Keratinocyte (primary cell): ENCODE data around the gene MRPL32. TPM values are rescaled to one million over a fixed set of nuclear protein-coding genes. Genes with fewer than 3 reads are reported as not detected.

Experiments
- DNase-seq: peaks from one replicate; pipeline ENCODE4 v3.0.0-alpha.2; 2011; ENCODE audit warnings: low read depth, missing footprints, low spot score
- FAIRE-seq: peaks from 2 replicates; lab custom pipeline; 2011; peaks lifted over from hg19 to GRCh38; lab: Jason Lieb, UNC
- H2AFZ ChIP-seq: 2 replicates; pipeline ENCODE4 v1.6.0; 2012; ENCODE audit warnings: low read length, control low read depth, inconsistent platforms; ENCODE audit not compliant: control insufficient read depth
- H3K27ac ChIP-seq: 2 replicates; pipeline ENCODE4 v1.5.1; 2011; ENCODE audit warnings: low read length; ENCODE audit not compliant: control insufficient read depth, insufficient read depth
- H3K27me3 ChIP-seq: 3 replicates; pipeline ENCODE4 v1.6.0; 2011; ENCODE audit warnings: low read length; ENCODE audit not compliant: control insufficient read depth, insufficient read depth; ENCODE audit errors: extremely low read depth
- H3K36me3 ChIP-seq, 2 experiments: 2 replicates in 1 of 2; 3 replicates in 1 of 2; pipeline ENCODE4 v1.5.1; 2011; ENCODE audit warnings: low read length in 2 of 2, mild to moderate bottlenecking in 1 of 2; ENCODE audit not compliant: control insufficient read depth in 2 of 2, insufficient read depth in 2 of 2; ENCODE audit errors: extremely low read depth in 1 of 2
- H3K4me1 ChIP-seq: 3 replicates; pipeline ENCODE4 v1.5.1; 2011; ENCODE audit warnings: low read length; ENCODE audit not compliant: control insufficient read depth, insufficient read depth; ENCODE audit errors: extremely low read depth
- H3K4me2 ChIP-seq: 3 replicates; pipeline ENCODE4 v1.6.0; 2011; ENCODE audit warnings: low read depth, low read length; ENCODE audit not compliant: control insufficient read depth, insufficient read depth; ENCODE audit errors: extremely low read depth
- H3K4me3 ChIP-seq, 3 experiments: fragments of 200-600 bp in 1 of 3; sonication (generic) in 1 of 3; 2 replicates in 2 of 3; 3 replicates in 1 of 3; pipeline ENCODE4 v1.5.1; 2011 to 2016; ENCODE audit warnings: low read length in 3 of 3, mild to moderate bottlenecking in 3 of 3, control low read depth in 2 of 3, inconsistent platforms in 1 of 3, low read depth in 1 of 3, mixed read lengths in 1 of 3, mixed run types in 1 of 3, moderate library complexity in 1 of 3; ENCODE audit not compliant: control insufficient read depth in 2 of 3, insufficient read depth in 2 of 3; ENCODE audit errors: extremely low read depth in 1 of 3
- H3K79me2 ChIP-seq: 2 replicates; pipeline ENCODE4 v1.6.0; 2012; ENCODE audit warnings: low read length; ENCODE audit not compliant: control insufficient read depth, insufficient read depth
- H3K9ac ChIP-seq: 3 replicates; pipeline ENCODE4 v1.6.0; 2011; ENCODE audit warnings: low read length; ENCODE audit not compliant: control insufficient read depth, insufficient read depth; ENCODE audit errors: extremely low read depth
- H3K9me1 ChIP-seq: 3 replicates; pipeline ENCODE4 v1.6.0; 2011; ENCODE audit warnings: low read length; ENCODE audit not compliant: control insufficient read depth, insufficient read depth; ENCODE audit errors: extremely low read depth
- H3K9me3 ChIP-seq: 2 replicates; pipeline ENCODE4 v1.5.1; 2012; ENCODE audit warnings: low read depth, low read length; ENCODE audit not compliant: control insufficient read depth
- H4K20me1 ChIP-seq: 3 replicates; pipeline ENCODE4 v1.6.0; 2011; ENCODE audit warnings: low read length; ENCODE audit not compliant: control insufficient read depth, insufficient read depth; ENCODE audit errors: extremely low read depth
- CTCF ChIP-seq, 3 experiments: IDR thresholded peaks in 1 of 3; conservative IDR thresholded peaks in 1 of 3; optimal IDR thresholded peaks in 1 of 3; 2 replicates in 2 of 3; 3 replicates in 1 of 3; pipeline versions ENCODE3 to v1.5.1; 2011; ENCODE audit warnings: low read length in 3 of 3, mild to moderate bottlenecking in 3 of 3, moderate library complexity in 2 of 3, control low read depth in 1 of 3, inconsistent platforms in 1 of 3; ENCODE audit not compliant: insufficient read depth in 2 of 3; ENCODE audit errors: extremely low read depth in 1 of 3
- EZH2 ChIP-seq: IDR thresholded peaks from one replicate; pipeline ENCODE4 v1.6.1; 2012; ENCODE audit warnings: inconsistent platforms, mild to moderate bottlenecking, low read length, moderate library complexity
- dilution Hi-C: fragments of 300-500 bp; cut with MboI; formaldehyde crosslinking; loops from one replicate; pipeline ENCODE4 v1.7.0; 2020; ENCODE audit warnings: low sequenced_read_pairs; ENCODE audit not compliant: extremely low pct_ligation_motif_present
- polyA plus RNA-seq, 5 experiments: library from polyadenylated mRNA; depleted of rRNA in 3 of 5; stranded (reverse) in 3 of 5; stranded (forward) in 1 of 5; unstranded in 1 of 5; fragments of >200 nt; gene quantifications; 1 replicate in 1 of 5; 2 replicates in 3 of 5; 3 replicates in 1 of 5; pipeline versions ENCODE4 v1.2.1 to v1.2.3, GENCODE V29; 2011 to 2012; ENCODE audit warnings: missing spikeins in 2 of 5, low read depth in 1 of 5, low replicate concordance in 1 of 5

The MRPL32 gene
- polyA plus RNA-seq, 1 donor (not counting 4 experiments of a cell fraction or from before 2014, with no cell fraction given): 86.1 TPM

DNA sequence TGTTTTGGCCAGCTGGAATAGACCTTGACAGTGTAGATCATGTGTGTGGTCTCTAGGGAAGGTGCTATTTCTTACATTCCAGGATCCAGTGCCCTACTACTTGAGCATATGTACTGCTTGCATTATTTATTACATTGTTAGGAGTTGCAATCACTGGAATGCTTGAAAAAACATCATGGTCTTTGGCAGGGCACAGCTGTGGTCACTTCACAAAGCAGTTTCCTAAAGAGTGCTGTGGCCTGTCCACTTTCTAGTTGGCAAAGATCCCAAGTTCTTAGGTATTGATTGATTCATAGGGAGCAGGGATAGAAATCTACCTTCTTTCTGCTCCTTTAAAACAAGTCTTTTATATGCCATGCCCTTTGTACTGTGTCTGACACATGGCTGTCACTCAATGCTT lies 24.9 kb upstream of the MRPL32 start:
- Histone ChIP-seq H3K9me3 (no peaks in the 10 kb centered on the region), H3K4me3 (no peak overlapping the region), H3K27me3 (no peaks in the 10 kb centered on the region), H3K36me3 (peaks cover 0 to 4% of the 10 kb centered on the region in 2 experiments), H2AFZ (no peak overlapping the region), H3K27ac (no peak overlapping the region), H3K79me2 (peaks cover 3% of the 10 kb centered on the region), H3K9me1 (no peaks in the 10 kb centered on the region), H3K4me2 (no peak overlapping the region), H4K20me1 (no peaks in the 10 kb centered on the region), H3K9ac (no peak overlapping the region), H3K4me1 (peaks cover 10% of the 10 kb centered on the region)
- TF ChIP-seq EZH2 (no peak), CTCF (optimal IDR thresholded peaks at IDR 0.05 in 1 of 3, IDR thresholded peaks at IDR 0.05 in 1 of 3, conservative IDR thresholded peaks at IDR 0.05 in 1 of 3; ENCODE audit: extremely low read depth in 1 of 3, insufficient read depth in 2 of 3, low read length in 3 of 3) (no peak)
- dilution Hi-C loops: no loop called here
- DNase-seq (no peak), FAIRE-seq (no peak)

DNA sequence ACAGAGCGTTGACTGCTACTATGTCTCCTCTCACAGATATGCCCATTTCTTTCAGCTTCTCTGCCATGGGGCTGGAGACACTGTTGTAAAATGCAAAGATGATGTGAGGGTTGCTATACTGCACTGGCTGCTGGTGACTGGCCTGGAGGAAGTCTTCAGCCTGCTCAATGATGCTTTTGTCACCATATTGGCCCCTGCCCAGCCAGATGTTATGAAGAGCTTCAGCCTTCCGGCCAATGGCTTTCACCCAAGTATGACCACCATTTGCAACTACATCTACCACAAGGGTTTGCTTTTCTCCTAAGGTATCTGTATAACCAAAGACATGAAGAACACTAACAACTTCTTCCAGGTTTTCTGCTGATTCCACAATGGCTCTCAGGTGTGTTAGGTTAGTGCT lies 21.9 kb upstream of the MRPL32 start:
- Histone ChIP-seq H2AFZ (no peak overlapping the region), H4K20me1 (no peaks in the 10 kb centered on the region), H3K9me1 (no peaks in the 10 kb centered on the region), H3K4me3 (no peak overlapping the region), H3K79me2 (peaks cover 3% of the 10 kb centered on the region), H3K4me1 (peaks cover 25% of the 10 kb centered on the region), H3K9ac (no peak overlapping the region), H3K27ac (no peak overlapping the region), H3K36me3 (peaks cover 0 to 4% of the 10 kb centered on the region in 2 experiments), H3K27me3 (no peaks in the 10 kb centered on the region), H3K9me3 (no peaks in the 10 kb centered on the region), H3K4me2 (no peak overlapping the region)
- TF ChIP-seq EZH2: no peak
- TF ChIP-seq CTCF (optimal IDR thresholded peaks at IDR 0.05 in 1 of 3, IDR thresholded peaks at IDR 0.05 in 1 of 3, conservative IDR thresholded peaks at IDR 0.05 in 1 of 3; ENCODE audit: extremely low read depth in 1 of 3, insufficient read depth in 2 of 3, low read length in 3 of 3): no peak
- FAIRE-seq (peak; percentile 13), DNase-seq (no peak)
- dilution Hi-C loops: no loop called here
